Mesangial cell (primary cell): Measurements from ENCODE around the gene ZNHIT6. TPM values are rescaled to one million over a fixed set of nuclear protein-coding genes. Genes with fewer than 3 reads are reported as not detected.

Experiments used
- total RNA-seq: library from RNA; depleted of rRNA; stranded (reverse); fragments of >200 nt; gene quantifications from 2 replicates; pipeline ENCODE4 v1.2.3, GENCODE V29; 2015

ZNHIT6 gene
- total RNA-seq = 8.3 and 9.1 TPM in 2 replicates

DNA sequence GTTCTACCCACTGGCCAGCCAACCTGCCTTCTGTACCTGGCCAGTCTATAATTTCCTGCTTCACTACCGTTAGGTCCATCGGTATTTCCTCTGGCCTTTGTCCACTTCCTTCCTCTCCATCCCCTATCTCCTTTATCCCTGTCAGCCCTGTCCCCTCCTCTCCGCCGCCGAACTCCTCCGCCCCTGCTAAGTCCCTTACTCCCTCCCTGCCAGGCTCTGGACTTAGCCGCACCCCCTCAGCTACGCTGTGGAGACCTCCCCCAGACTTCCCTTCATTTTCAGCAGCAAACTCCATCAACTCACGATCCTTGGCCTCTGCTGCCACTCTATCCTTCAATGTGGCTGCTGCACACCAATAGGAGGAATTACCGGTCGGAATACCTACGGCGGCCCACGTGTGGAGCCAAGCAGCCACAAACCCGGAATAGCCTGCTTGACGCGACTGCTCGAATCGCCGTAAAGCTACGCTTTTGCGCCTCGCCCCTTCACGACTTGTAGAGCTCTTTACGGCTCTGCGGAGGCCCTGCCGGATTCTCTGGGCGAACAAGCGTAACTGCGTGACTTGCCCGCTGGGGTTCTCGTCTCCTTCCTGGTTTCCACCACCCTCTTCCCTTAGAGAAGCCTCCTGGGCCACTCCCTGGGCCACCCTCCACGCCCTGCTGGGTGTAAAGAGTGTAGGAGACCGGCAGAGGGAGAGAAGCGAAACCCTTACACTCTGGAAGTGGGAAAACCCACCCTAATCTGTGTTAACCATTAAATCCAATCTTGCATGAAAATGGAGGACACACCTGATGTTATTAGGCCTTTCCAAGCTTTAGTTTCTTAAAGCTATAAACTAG is at the start of gene ZNHIT6:
TSS of gene ZNHIT6 (minus strand) at position 444 of the 839 bp plus-strand sequence. CDS start at position 295, 149 bp downstream.

Other genes starting within 250 kb of the ZNHIT6 start
- 32.6 and 37.6 TPM in 2 replicates for gene DDAH1, start 243.3 kb downstream of the ZNHIT6 start, total RNA-seq
- 139 and 304 TPM in 2 replicates for gene CCN1, start 127.7 kb downstream of the ZNHIT6 start, total RNA-seq